HG03025 (cell line): Measurements from ENCODE around the gene PSMC3IP.
A peak's percentile ranks its signal among the peaks of the same experiment; 100 is the strongest.
"Not testable (repeated sequence)": the region's sequence is repeated elsewhere in the genome, so short reads cannot be mapped to it uniquely, and the experiment has no call there.

Experiments used
- ATAC-seq: cut with Tn5 transposase; IDR thresholded peaks from one replicate; pipeline ENCODE4 v1.9.1; 2021; ENCODE audit warnings: mild to moderate bottlenecking, moderate library complexity; ENCODE audit not compliant: unreplicated experiment, low FRiP score

Gene PSMC3IP

DNA sequence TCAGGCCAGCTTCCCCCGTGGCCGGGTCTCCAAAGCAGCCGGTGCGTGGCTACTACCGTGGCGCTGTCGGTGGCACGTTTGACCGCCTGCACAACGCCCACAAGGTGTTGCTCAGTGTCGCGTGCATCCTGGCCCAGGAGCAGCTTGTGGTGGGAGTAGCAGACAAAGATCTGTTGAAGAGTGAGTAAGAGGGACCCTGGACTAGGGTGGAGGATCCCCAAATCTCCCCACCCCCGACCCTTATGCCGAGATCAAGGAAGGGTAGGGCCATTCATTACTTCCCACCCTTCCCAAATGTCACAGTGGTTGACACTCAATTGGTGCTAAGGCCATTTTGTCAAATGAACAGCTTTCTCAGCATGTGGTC is 14.4 kb downstream of the PSMC3IP start:
- ATAC-seq: no peak

DNA sequence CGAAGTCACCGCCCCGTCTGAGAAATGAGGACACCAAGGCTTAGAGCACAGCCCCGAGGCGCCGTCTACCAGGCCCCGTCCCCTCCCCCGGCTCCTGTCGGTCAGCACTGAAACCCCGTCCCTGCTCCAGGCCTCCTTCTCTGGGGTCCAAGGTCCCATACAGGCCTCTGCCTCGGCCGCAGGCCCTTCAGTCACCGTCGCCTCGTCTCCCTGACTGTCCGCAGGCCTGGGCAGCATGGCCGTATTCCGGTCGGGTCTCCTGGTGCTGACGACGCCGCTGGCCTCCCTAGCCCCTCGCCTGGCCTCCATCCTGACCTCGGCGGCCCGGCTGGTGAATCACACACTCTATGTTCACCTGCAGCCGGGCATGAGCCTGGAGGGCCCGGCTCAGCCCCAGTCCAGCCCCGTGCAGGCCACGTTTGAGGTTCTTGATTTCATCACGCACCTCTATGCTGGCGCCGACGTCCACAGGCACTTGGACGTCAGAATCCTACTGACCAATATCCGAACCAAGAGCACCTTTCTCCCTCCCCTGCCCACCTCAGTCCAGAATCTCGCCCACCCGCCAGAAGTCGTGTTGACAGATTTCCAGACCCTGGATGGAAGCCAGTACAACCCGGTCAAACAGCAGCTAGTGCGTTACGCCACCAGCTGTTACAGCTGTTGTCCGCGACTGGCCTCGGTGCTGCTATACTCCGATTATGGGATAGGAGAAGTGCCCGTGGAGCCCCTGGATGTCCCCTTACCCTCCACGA is 15.0 kb downstream of the PSMC3IP start:
- no peak for ATAC-seq

DNA sequence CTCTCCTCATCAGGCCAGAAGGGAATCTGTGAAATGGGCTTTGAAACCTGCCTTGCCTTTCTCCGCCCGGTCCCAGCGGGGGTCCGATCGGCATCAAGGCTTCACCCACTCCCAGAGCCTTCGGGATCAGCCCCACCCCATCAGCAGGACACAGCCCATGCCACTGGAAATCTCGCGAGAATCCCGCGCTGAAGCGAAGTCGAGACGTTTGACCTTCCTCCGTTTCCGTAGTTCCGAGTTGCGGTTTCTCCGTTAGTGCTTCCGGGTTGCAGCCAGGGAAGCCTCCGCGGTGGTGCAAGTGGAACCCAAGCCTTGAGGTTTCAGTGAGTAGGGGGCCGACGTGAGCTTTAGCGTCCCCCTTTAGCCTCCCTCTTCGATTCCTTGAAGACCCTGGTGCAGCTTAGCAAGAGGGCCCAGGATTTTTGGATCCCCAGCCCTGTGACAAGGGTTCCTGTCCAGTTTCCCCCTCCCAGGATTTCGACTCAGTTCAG is 15.6 kb downstream of the PSMC3IP start, which contains the start of gene COASY:
Gene COASY, plus strand, starts transcription at position 252 of the 491 bp plus-strand sequence. CDS start 475 bp downstream, outside the sequence.
- ATAC-seq: no peak

DNA sequence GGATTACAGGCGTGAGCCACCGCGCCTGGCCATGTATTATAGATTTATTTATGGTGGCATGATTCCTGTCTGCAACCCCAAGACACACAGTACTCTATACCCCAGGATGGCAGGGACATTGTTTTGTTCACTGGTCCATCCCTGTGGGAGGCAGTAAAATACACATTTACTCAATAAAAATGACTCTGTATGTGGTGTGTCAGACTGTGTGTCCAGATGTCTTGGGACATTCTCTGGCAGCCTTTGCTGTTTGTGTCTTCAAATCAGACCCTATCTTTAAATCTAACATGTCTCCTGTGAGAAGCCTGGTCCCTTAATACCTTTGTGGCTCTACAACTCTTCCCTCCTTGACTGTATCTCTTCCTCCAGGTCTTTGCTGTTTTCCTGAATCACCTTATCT is 17.3 kb downstream of the PSMC3IP start:
- no peak for ATAC-seq

DNA sequence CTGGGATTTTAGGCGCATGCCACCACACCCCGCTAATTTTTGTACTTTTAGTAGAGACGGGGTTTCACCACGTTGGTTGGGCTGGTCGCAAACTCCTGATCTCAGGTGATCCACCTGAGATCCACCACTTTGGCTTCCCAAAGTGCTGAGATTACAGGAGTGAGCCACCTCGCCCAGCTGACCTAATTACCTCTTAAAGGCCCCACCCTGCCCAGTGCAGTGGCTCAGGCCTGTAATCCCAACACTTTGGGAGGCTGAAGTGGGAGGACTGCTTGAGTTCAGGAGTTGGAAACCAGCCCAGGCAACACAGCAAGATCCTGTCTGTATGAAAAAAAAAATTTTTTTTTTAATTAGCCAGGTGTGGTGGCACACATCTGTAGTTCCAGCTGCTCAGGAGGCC is 18.5 kb downstream of the PSMC3IP start:
- ATAC-seq: no peak

DNA sequence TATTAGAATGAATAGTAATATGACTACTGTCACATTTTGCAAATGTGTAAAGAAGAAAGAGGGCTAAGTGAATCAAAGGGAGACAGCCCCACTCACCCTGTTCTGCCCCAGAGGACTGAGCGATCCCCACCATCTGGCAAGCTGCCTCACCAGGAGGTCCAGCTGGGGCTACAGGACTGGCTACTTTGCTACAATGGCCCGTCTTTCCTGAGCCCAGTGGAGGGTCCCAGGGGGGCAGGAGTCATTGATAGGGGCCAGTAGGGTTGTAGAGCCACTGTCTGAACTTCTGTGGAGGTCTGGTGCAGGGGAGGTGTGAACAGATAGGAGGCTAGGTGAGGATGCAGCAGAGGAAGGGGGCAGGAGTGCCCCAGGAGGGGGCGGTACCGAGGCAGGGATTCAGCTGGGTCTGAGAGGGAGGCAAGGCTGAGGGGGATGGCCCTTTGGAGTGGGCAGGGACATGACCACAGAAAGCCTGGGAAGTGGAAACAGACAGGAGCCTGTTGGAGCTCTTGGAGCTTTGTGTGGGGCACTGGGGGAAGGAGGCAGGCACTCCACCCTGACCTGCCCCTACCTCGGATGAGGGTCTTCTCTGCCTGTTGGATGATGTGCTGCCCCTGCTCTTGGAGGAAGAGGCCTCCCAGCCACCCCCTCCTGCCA is 21.4 kb downstream of the PSMC3IP start:
- not testable (repeated sequence) for ATAC-seq

DNA sequence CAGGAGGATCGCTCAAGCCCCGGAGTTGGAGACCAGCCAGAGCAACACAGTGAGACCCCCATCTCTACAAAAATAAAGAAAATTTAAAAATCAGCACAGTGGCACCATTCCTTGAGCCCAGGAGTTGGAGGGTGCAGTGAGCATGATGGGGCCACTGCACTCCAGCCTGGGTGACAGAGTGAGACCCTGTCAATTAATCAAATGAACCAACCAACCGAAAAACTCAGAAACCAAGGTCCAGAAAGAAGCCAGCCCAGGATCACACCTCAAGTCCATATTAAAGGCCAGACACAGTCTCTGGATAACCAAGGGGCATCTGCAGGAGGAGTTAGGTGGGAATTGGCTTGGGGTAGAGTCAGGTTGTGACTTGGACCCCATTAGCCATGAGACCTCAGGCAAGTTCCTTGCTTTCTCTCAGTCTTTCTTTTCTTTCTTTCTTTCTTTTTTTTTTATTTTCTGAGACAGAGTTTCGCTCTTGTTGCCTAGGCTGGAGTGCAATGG is 22.4 kb downstream of the PSMC3IP start:
- no peak for ATAC-seq

DNA sequence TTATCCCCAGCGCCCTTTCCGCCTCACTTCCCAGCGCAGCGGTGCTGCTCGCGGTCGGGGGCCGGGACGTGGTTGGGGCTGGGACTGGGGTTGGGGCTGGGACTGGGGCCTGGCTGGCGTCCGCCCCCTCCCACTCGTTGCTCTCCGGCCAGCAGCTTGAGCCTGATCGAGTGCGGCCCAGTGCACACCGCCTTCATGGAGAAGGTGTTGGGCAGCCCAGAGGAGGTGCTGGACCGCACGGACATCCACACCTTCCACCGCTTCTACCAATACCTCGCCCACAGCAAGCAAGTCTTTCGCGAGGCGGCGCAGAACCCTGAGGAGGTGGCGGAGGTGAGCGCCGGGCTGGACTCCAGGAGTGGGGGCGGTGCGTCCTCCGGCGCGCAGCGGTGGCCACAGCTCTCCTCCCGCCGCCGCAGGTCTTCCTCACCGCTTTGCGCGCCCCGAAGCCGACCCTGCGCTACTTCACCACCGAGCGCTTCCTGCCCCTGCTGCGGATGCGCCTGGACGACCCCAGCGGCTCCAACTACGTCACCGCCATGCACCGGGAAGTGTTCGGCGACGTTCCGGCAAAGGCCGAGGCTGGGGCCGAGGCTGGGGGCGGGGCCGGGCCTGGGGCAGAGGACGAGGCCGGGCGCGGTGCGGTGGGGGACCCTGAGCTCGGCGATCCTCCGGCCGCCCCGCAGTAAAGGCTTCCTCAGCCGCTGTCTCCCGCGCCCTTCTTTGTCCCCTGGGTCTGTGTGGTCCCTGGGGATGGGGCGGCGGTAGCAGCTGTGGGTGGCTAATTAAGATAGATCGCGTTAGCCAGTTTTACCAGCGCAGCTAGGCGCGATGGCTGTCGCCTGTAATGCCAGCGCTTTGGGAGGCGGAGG is 23.0 kb downstream of the PSMC3IP start:
- peak; percentile 47 for ATAC-seq

DNA sequence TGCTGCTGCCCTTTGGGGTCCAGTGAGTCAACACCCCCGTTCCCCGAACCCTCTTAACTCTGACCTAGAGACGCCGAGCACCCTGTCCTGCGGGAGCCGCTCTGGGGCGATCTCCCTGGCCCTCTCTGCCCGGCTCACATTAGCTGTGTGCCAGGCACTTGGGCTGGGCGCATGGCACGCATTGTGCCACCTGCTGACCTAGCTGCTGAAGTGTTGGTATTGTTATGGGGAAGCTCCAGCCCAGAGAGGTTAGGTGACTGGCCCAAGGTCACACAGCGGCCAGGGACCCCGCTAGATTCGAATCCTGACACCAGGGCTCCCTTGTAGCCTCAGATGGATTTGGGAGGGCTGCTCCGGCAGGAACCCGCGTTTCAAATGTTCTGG is 23.7 kb downstream of the PSMC3IP start:
- no peak for ATAC-seq

DNA sequence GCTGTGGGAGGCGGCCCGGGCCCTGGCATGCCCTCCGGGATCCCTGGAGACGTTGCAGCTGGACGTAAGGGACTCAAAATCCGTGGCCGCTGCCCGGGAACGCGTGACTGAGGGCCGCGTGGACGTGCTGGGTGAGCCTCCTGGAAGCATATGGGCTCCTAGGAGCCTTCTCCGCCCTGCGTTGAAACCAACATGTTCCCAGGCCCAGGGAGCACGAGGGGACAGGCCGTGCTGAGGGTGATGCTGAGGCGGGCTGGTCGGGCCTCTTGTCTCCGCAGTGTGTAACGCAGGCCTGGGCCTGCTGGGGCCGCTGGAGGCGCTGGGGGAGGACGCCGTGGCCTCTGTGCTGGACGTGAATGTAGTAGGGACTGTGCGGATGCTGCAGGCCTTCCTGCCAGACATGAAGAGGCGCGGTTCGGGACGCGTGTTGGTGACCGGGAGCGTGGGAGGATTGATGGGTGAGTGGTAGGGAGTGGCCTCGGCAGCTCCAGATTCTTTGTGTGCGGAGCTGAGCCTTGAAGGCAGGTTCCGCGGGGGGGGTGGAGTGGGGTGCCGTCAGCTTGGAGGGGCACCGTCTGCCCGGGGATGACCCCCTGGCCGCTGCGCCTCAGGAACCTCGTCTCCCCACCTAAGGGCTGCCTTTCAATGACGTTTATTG is 24.2 kb downstream of the PSMC3IP start:
- ATAC-seq: no peak

DNA sequence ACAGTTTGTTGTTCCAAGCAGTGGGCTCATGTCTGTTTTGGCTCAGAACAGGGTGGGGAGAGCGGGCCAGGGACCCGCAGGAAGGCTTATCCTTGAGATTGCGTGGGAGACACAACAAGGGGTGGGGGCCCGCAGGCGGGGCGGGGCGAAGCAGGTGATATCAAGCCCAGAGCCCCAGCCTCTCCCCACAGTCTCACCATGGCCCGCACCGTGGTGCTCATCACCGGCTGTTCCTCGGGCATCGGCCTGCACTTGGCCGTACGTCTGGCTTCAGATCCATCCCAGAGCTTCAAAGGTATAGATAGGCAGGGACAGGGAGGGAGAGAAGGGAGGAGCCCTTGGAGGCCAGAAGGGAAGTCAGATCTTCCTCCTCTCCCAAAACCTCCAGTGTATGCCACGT is 24.8 kb downstream of the PSMC3IP start, which contains the start of gene HSD17B1:
Gene HSD17B1, plus strand, starts transcription at position 188 of the 400 bp plus-strand sequence. Its CDS starts 11 bp downstream, at position 199.
- ATAC-seq: not testable (repeated sequence)

DNA sequence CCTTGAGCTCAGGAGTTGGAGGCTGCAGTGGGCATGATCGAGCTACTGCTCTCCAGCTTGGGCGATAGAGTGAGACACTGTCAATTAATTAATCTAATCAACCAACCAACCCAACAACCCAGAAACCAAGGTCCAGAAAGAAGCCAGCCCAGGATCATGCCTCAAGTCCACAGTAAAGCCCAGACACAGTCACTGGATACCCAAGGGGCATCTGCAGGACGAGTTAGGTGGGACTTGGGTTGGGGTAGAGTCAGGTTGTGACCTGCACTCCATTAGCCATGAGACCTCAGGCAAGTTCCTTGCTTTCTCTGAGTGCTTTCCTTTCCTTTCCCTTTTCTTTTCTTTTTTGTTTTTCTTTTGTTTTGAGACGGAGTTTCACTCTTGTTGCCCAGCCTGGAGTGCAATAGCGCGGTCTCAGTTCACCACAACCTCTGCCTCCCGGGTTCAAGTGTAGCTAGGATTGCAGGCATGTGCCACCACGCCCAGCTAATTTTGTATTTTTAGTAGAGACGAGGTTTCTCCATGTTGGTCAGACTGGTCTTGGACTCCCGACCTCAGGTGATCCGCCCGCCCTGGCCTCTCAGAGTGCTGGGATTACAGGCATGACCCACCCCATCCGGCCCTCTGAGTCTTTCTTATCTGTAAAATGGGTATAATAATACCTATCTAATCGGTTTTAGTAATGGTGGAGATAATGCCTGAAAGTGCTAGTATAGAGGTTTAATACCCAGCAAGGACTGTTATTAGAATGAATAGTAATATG is 28.4 kb downstream of the PSMC3IP start:
- no peak for ATAC-seq

DNA sequence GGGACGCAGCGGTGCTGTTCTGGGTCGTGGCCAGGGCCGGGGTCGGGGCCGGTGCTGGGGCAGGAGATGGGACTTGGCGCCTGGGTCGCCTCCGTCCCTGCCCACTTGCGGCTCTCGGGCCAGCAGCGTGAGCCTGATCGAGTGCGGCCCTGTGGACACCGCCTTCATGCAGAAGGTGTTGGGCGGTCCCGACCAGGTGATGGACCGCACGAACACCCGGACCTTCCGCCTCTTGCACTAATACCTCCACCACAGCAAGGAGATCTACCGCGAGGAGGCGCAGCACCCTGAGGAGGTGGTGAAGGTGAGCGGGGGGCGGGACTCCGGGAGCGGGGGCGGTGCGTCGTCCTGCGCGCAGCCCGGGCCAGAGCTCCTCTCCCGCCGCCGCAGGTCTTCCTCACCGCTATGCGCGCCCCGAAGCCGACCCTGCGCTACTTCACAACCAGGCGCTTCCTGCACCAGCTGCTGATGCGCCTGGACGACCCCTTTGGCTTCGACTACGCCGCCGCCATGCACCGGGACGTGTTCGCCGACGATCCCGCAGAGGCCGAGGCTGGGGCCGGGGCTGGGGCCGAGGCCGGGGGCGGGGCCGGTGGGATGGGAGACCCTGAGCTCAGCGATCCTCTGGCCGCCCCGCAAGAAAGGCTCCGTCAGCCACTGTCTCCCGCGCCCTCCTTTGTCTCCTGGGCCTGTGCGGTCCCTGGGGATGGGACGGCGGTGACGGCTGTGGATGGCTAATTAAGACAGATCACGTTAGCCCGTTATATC is 29.3 kb downstream of the PSMC3IP start:
- peak; percentile 57 for ATAC-seq

DNA sequence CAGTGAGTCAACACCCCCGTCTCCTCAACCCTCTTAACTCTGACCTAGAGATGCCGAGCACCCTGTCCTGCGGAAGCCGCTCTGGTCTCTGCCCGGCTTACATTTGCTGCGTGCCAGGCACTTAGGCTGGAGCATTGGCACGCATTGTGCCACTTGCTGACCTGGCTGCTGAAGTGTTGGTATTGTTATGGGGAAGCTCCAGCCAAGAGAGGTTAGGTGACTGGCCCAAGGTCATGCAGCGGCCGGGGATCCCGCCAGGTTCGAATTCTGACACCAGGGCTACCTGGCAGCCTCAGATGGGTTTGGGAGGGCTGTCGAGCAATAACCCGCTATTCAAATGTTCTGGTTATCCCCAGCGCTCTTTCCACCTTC is 29.8 kb downstream of the PSMC3IP start:
- no peak for ATAC-seq

DNA sequence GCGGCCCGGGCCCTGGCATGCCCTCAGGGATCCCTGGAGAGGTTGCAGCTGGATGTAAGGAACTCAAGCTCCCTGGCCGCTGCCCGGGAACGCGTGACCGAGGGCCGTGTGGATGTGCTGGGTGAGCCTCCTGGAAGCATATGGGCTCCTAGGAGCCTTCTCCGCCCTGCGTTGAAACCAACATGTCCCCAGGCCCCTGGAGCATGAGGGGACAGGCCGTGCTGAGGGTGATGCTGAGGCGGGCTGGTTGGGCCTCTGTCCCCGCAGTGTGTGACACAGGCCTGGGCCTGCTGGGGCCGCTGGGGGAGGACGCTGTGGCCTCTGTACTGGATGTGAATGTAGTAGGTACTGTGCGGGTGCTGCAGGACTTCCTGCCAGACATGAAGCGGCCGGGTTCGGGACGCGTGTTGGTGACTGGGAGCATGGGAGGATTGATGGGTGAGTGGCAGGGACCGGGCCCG is 30.5 kb downstream of the PSMC3IP start:
- ATAC-seq: no peak

DNA sequence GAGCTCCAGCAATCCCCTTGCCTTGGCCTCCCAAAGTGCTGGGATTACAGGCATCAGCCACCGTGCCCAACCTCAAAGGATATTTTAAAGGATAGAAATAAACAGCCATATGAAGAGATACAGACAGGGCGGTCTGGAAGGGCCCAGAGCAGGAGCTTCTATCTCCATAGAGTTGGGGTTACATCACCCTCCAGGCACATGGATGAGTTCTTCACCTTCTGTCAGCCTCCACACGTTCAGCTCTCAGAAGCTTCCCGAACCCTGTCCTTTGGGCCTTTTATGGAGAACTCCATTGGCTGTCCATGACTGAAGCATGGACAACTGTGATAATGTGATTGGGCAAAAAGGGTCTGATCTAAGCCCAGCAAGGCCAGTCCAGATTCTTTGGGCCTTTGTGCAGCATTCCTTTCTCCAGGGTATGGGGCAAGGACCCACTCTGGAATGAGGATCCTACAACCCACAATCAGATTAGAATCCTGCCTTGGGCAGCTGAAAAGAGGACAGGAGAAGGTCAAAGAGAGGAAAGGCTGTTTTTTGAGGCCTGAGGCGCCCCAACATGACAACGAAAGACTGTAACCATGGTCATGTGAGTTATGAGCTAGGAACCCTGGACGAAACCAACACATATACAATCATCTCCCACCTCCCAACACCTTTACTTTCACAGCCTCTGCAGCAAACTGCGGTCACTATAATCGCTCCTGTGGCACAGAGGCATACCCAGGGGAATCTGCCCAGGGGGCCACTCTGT is 31.6 kb downstream of the PSMC3IP start:
- not testable (repeated sequence) for ATAC-seq

DNA sequence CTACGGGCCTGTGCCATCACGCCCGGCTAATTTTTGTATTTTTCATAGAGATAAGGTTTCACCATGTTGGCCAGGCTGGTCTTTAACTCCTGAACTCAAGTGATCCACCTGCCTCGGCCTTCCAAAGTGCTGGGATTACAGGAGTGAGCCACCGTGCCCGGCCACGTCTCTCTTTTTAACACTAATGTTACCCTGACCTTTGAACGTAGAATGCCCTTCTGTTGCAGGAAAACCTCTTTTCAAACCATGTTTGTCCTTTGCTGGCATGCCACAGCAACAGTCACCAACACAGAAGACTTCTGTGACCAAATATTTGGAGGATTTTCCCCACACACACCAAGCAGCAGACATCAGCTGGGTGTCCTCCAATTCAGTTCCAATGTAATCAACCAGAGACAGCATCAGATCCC is 32.6 kb downstream of the PSMC3IP start:
- ATAC-seq: no peak
